Body of pancreas (tissue), 4 donors: ENCODE results near the gene KIAA1549. TPM values are rescaled to one million over a fixed set of nuclear protein-coding genes. Genes with fewer than 3 reads are reported as not detected.

ENCODE experiments used
- ATAC-seq: fragments of 150-250 bp; one replicate; pipeline ENCODE4 v1.9.1; 2016
- DNase-seq, 4 donors: peaks; one replicate each; pipeline ENCODE4 v3.0.0-alpha.2; 2019
- H3K27ac ChIP-seq, 4 donors: fragments of 200-600 bp; sonication (generic); 1 replicate in 3 of 4; 2 replicates in 1 of 4; pipeline versions ENCODE4 v1.5.1 to v1.6.1; 2016 to 2019; ENCODE audit warnings: mild to moderate bottlenecking in 1 of 4, mixed read lengths in 1 of 4, moderate library complexity in 1 of 4
- H3K27me3 ChIP-seq, 2 donors: fragments of 200-600 bp; sonication (generic); one replicate each; pipeline ENCODE4 v1.6.0; 2016; ENCODE audit warnings: mild to moderate bottlenecking in 1 of 2
- H3K36me3 ChIP-seq, 2 donors: fragments of 200-600 bp; sonication (generic); replicated peaks in 1 of 2; 2 replicates each; pipeline ENCODE4 v1.5.1; 2016; ENCODE audit warnings: low read depth in 2 of 2; ENCODE audit not compliant: insufficient read depth in 1 of 2
- H3K4me1 ChIP-seq: fragments of 200-600 bp; sonication (generic); one replicate; pipeline ENCODE4 v1.6.0; 2016
- H3K4me3 ChIP-seq, 2 donors: fragments of 200-600 bp; sonication (generic); 1 replicate in 1 of 2; 2 replicates in 1 of 2; pipeline ENCODE4 v1.5.1; 2016 to 2019
- H3K9me3 ChIP-seq, 3 donors: fragments of 200-600 bp; sonication (generic); 1 replicate in 2 of 3; 2 replicates in 1 of 3; pipeline ENCODE4 v1.5.1; 2016
- CTCF ChIP-seq, 7 experiments: fragments of 450-650 bp in 4 of 7; fragments of 200-600 bp in 3 of 7; sonication (generic) in 3 of 7; IDR thresholded peaks; one replicate each; pipeline ENCODE4 v1.5.1; 2016 to 2019; ENCODE audit warnings: antibody characterized with exemption in 7 of 7
- POLR2A ChIP-seq, 3 donors: fragments of 450-650 bp; IDR thresholded peaks; one replicate each; pipeline ENCODE4 v1.6.1; 2016; ENCODE audit warnings: antibody characterized with exemption in 3 of 3, mild to moderate bottlenecking in 2 of 3
- WGBS, 2 donors: methylation state at CpG; one replicate each; pipeline ENCODE4 v1.1.5; 2017; 5-methylcytosine and 5-hydroxymethylcytosine counted together
- intact Hi-C: fragments of 100-400 bp; cut with DNase I; formaldehyde crosslinking; loops from one replicate; pipeline ENCODE4 v1.15.1; 2023
- total RNA-seq, 2 donors: library from RNA; depleted of rRNA; stranded (reverse); fragments of >200 nt; gene quantifications; one replicate each; pipeline ENCODE4 v1.1.0, GENCODE V29; 2016

Gene KIAA1549
- total RNA-seq, 2 donors from 2014 or later = 5.3 to 6.0 TPM

GRCh38 chr7:138842111-138842510 is 139.1 kb downstream of the KIAA1549 start:
- Histone ChIP-seq H3K9me3 (no peaks in the 10 kb centered on the region), H3K4me1 (no peaks in the 10 kb centered on the region), H3K4me3 (no peak overlapping the region), H3K27me3 (no peaks in the 10 kb centered on the region), H3K36me3 (peaks cover 0 to 5% of the 10 kb centered on the region in 2 donors), H3K27ac (no peak overlapping the region)
- ATAC-seq (no peak), DNase-seq (no peak)
- WGBS, 2 donors = 84 to 96% methylated on average over 10 to 12 of the region's 12 CpGs
- TF ChIP-seq POLR2A (IDR thresholded peaks at IDR 0.05) = no peak
- intact Hi-C loops = no loop called here

- intact Hi-C loops = no loop called here
- Histone ChIP-seq H3K4me3 (no peak overlapping the region), H3K27me3 (no peaks in the 10 kb centered on the region), H3K27ac (no peak overlapping the region), H3K4me1 (no peaks in the 10 kb centered on the region), H3K9me3 (no peaks in the 10 kb centered on the region), H3K36me3 (peaks cover 0 to 4% of the 10 kb centered on the region in 2 donors)
- TF ChIP-seq POLR2A (IDR thresholded peaks at IDR 0.05) (no peak), CTCF (IDR thresholded peaks at IDR 0.05) (no peak)
- 76 to 89% methylated on average over 9 of the region's 9 CpGs for WGBS, 2 donors
- ATAC-seq = no peak
- no peak for DNase-seq
These were observed 143.0 kb downstream of the KIAA1549 start for GRCh38 chr7:138838166-138838565.

- WGBS, 2 donors = 78 to 96% methylated on average over 13 of the region's 13 CpGs
These were observed 143.6 kb downstream of the KIAA1549 start for GRCh38 chr7:138837627-138838026.

GRCh38 chr7:138835087-138835486 is 146.1 kb downstream of the KIAA1549 start:
- Histone ChIP-seq H3K36me3 (peaks cover 0 to 4% of the 10 kb centered on the region in 2 donors), H3K9me3 (no peaks in the 10 kb centered on the region), H3K4me3 (no peak overlapping the region), H3K4me1 (no peaks in the 10 kb centered on the region), H3K27me3 (no peaks in the 10 kb centered on the region), H3K27ac (no peak overlapping the region)
- TF ChIP-seq POLR2A (IDR thresholded peaks at IDR 0.05) = no peak
- TF ChIP-seq CTCF (IDR thresholded peaks at IDR 0.05) = no peak
- WGBS, 2 donors = 92 to 94% methylated on average over 11 of the region's 11 CpGs
- intact Hi-C loops = no loop called here
- ATAC-seq (no peak), DNase-seq (no peak)

More at GRCh38 chr7:138837627-138838026, 143.6 kb downstream of the KIAA1549 start:
- DNase-seq = peak in 1 of 4 donors; percentile 7
- ATAC-seq = no peak
- peaks cover 0 to 4% of the 10 kb centered on the region in 2 donors for H3K36me3 ChIP-seq
- no peaks in the 10 kb centered on the region for H3K27me3 ChIP-seq
- no peak for TF ChIP-seq POLR2A (IDR thresholded peaks at IDR 0.05)
- no peak for TF ChIP-seq CTCF (IDR thresholded peaks at IDR 0.05)
- intact Hi-C loops = no loop called here
- H3K27ac ChIP-seq = no peak overlapping the region
- H3K4me3 ChIP-seq = no peak overlapping the region
- no peaks in the 10 kb centered on the region for H3K9me3 ChIP-seq
- H3K4me1 ChIP-seq = no peaks in the 10 kb centered on the region

GRCh38 chr7:138834583-138834982 is 146.6 kb downstream of the KIAA1549 start:
- no peak overlapping the region for H3K27ac ChIP-seq
- intact Hi-C loops = no loop called here
- 91 to 96% methylated on average over 9 of the region's 9 CpGs for WGBS, 2 donors
- no peak for TF ChIP-seq CTCF (IDR thresholded peaks at IDR 0.05)
- TF ChIP-seq POLR2A (IDR thresholded peaks at IDR 0.05) = no peak
- H3K9me3 ChIP-seq = no peaks in the 10 kb centered on the region
- no peak overlapping the region for H3K4me3 ChIP-seq
- peaks cover 0 to 4% of the 10 kb centered on the region in 2 donors for H3K36me3 ChIP-seq
- H3K27me3 ChIP-seq = no peaks in the 10 kb centered on the region
- ATAC-seq (no peak), DNase-seq (no peak)
- H3K4me1 ChIP-seq = no peaks in the 10 kb centered on the region
